HG02763 (cell line): Measurements from ENCODE around the gene TMEM182.

Experiments
- ATAC-seq: cut with Tn5 transposase; IDR thresholded peaks from one replicate; pipeline ENCODE4 v1.9.1; 2021; ENCODE audit warnings: mild to moderate bottlenecking, moderate library complexity; ENCODE audit not compliant: unreplicated experiment

TMEM182 gene

DNA sequence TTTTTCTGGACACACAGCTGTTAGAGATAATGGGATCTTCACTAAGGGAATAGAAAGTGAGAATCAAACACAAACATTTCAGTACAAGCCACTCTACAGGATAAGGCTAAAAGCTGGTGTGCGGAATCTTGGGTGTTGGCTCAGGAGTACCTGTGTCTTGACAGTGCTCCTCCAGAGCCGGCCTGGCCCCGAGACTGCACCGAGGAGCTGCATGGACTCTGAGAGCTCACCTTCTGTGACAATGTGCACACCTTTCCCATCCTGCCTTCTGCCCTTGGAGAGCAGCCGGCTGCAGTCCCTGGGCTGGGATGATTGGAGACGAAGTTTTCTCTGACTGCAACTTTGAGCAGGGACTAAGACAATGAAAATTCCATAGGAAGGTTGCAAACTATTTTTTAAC is 89.1 kb downstream of the TMEM182 start:
- no peak for ATAC-seq

GRCh38 chr2:102852867-102853266 is 91.0 kb downstream of the TMEM182 start:
- no peak for ATAC-seq
